Measurements from ENCODE around the gene BPTF.
"Not testable (repeated sequence)": the region's sequence is repeated elsewhere in the genome, so short reads cannot be mapped to it uniquely, and the experiment has no call there.

BPTF gene

GRCh38 chr17:67855504-67856324, 30.4 kb downstream of the BPTF start:
- Histone ChIP-seq H3K27ac (ENCODE audit: low read length) (no peak overlapping the region), H3K4me1 (ENCODE audit: control insufficient read depth in 1 of 2, insufficient read depth in 2 of 2, low read length in 2 of 2) (peaks cover 6% of the 10 kb centered on the region in 2 donors), H3K36me3 (ENCODE audit: control insufficient read depth in 1 of 2, insufficient read depth in 2 of 2, low read length in 2 of 2) (peaks cover 5 to 10% of the 10 kb centered on the region in 2 donors), H3K9me3 (ENCODE audit: control insufficient read depth in 1 of 2, low read length in 2 of 2) (no peaks in the 10 kb centered on the region), H3K27me3 (ENCODE audit: low read depth, low read length) (no peaks in the 10 kb centered on the region), H3K4me3 (ENCODE audit: low read depth in 1 of 2, low read length in 2 of 2) (peak overlapping the region in 1 of 2 donors; percentile 18)

GRCh38 chr17:67856402-67856801, 31.1 kb downstream of the BPTF start:
- H3K4me3 ChIP-seq (ENCODE audit: low read depth in 1 of 2, low read length in 2 of 2); H3K36me3 ChIP-seq (ENCODE audit: control insufficient read depth in 1 of 2, insufficient read depth in 2 of 2, low read length in 2 of 2); H3K27ac ChIP-seq (ENCODE audit: low read length): not testable (repeated sequence)

GRCh38 chr17:67862614-67863217, 37.4 kb downstream of the BPTF start:
- peaks cover 0 to 3% of the 10 kb centered on the region in 2 donors for H3K4me1 ChIP-seq (ENCODE audit: control insufficient read depth in 1 of 2, insufficient read depth in 2 of 2, low read length in 2 of 2)
- H3K27me3 ChIP-seq (ENCODE audit: low read depth, low read length) = no peaks in the 10 kb centered on the region
- peaks cover 3 to 4% of the 10 kb centered on the region in 2 donors for H3K36me3 ChIP-seq (ENCODE audit: control insufficient read depth in 1 of 2, insufficient read depth in 2 of 2, low read length in 2 of 2)
- H3K27ac ChIP-seq (ENCODE audit: low read length) = no peak overlapping the region
- no peaks in the 10 kb centered on the region for H3K9me3 ChIP-seq (ENCODE audit: control insufficient read depth in 1 of 2, low read length in 2 of 2)
- no peak overlapping the region for H3K4me3 ChIP-seq (ENCODE audit: low read depth in 1 of 2, low read length in 2 of 2)

More at GRCh38 chr17:67856402-67856801, 31.1 kb downstream of the BPTF start:
- not testable (repeated sequence) for H3K4me1 ChIP-seq (ENCODE audit: control insufficient read depth in 1 of 2, insufficient read depth in 2 of 2, low read length in 2 of 2); H3K9me3 ChIP-seq (ENCODE audit: control insufficient read depth in 1 of 2, low read length in 2 of 2); H3K27me3 ChIP-seq (ENCODE audit: low read depth, low read length)

- H3K27me3 ChIP-seq (ENCODE audit: low read depth, low read length) = no peaks in the 10 kb centered on the region
- H3K36me3 ChIP-seq (ENCODE audit: control insufficient read depth in 1 of 2, insufficient read depth in 2 of 2, low read length in 2 of 2) = peaks cover 3 to 5% of the 10 kb centered on the region in 2 donors
- no peaks in the 10 kb centered on the region for H3K9me3 ChIP-seq (ENCODE audit: control insufficient read depth in 1 of 2, low read length in 2 of 2)
- H3K4me3 ChIP-seq (ENCODE audit: low read depth in 1 of 2, low read length in 2 of 2) = no peak overlapping the region
- H3K4me1 ChIP-seq (ENCODE audit: control insufficient read depth in 1 of 2, insufficient read depth in 2 of 2, low read length in 2 of 2) = no peaks in the 10 kb centered on the region
- no peak overlapping the region for H3K27ac ChIP-seq (ENCODE audit: low read length)
Measured at GRCh38 chr17:67863624-67864247, 38.4 kb downstream of the BPTF start.

- Histone ChIP-seq H3K27ac (ENCODE audit: low read length) (no peak overlapping the region), H3K36me3 (ENCODE audit: control insufficient read depth in 1 of 2, insufficient read depth in 2 of 2, low read length in 2 of 2) (peaks cover 3 to 5% of the 10 kb centered on the region in 2 donors), H3K4me1 (ENCODE audit: control insufficient read depth in 1 of 2, insufficient read depth in 2 of 2, low read length in 2 of 2) (no peaks in the 10 kb centered on the region), H3K9me3 (ENCODE audit: control insufficient read depth in 1 of 2, low read length in 2 of 2) (no peaks in the 10 kb centered on the region), H3K4me3 (ENCODE audit: low read depth in 1 of 2, low read length in 2 of 2) (no peak overlapping the region), H3K27me3 (ENCODE audit: low read depth, low read length) (no peaks in the 10 kb centered on the region)
Measured at GRCh38 chr17:67865438-67865837, 40.1 kb downstream of the BPTF start.

GRCh38 chr17:67867591-67867990, 42.3 kb downstream of the BPTF start:
- Histone ChIP-seq H3K4me1 (ENCODE audit: control insufficient read depth in 1 of 2, insufficient read depth in 2 of 2, low read length in 2 of 2) (no peaks in the 10 kb centered on the region), H3K36me3 (ENCODE audit: control insufficient read depth in 1 of 2, insufficient read depth in 2 of 2, low read length in 2 of 2) (peaks cover 3 to 5% of the 10 kb centered on the region in 2 donors), H3K9me3 (ENCODE audit: control insufficient read depth in 1 of 2, low read length in 2 of 2) (no peaks in the 10 kb centered on the region), H3K4me3 (ENCODE audit: low read depth in 1 of 2, low read length in 2 of 2) (no peak overlapping the region), H3K27ac (ENCODE audit: low read length) (no peak overlapping the region), H3K27me3 (ENCODE audit: low read depth, low read length) (no peaks in the 10 kb centered on the region)

GRCh38 chr17:67868176-67868575, 42.9 kb downstream of the BPTF start:
- Histone ChIP-seq H3K4me1 (ENCODE audit: control insufficient read depth in 1 of 2, insufficient read depth in 2 of 2, low read length in 2 of 2) (no peaks in the 10 kb centered on the region), H3K27me3 (ENCODE audit: low read depth, low read length) (no peaks in the 10 kb centered on the region), H3K9me3 (ENCODE audit: control insufficient read depth in 1 of 2, low read length in 2 of 2) (no peaks in the 10 kb centered on the region), H3K27ac (ENCODE audit: low read length) (no peak overlapping the region), H3K4me3 (ENCODE audit: low read depth in 1 of 2, low read length in 2 of 2) (no peak overlapping the region), H3K36me3 (ENCODE audit: control insufficient read depth in 1 of 2, insufficient read depth in 2 of 2, low read length in 2 of 2) (peaks cover 3 to 5% of the 10 kb centered on the region in 2 donors)

- no peaks in the 10 kb centered on the region for H3K27me3 ChIP-seq (ENCODE audit: low read depth, low read length)
- H3K4me1 ChIP-seq (ENCODE audit: control insufficient read depth in 1 of 2, insufficient read depth in 2 of 2, low read length in 2 of 2) = no peaks in the 10 kb centered on the region
- peaks cover 12 to 26% of the 10 kb centered on the region in 2 donors for H3K36me3 ChIP-seq (ENCODE audit: control insufficient read depth in 1 of 2, insufficient read depth in 2 of 2, low read length in 2 of 2)
- H3K27ac ChIP-seq (ENCODE audit: low read length) = no peak overlapping the region
- H3K9me3 ChIP-seq (ENCODE audit: control insufficient read depth in 1 of 2, low read length in 2 of 2) = no peaks in the 10 kb centered on the region
- H3K4me3 ChIP-seq (ENCODE audit: low read depth in 1 of 2, low read length in 2 of 2) = no peak overlapping the region
Measured at GRCh38 chr17:67879662-67880061, 54.4 kb downstream of the BPTF start.

- Histone ChIP-seq H3K27ac (ENCODE audit: low read length) (no peak overlapping the region), H3K36me3 (ENCODE audit: control insufficient read depth in 1 of 2, insufficient read depth in 2 of 2, low read length in 2 of 2) (peaks cover 8 to 18% of the 10 kb centered on the region in 2 donors), H3K9me3 (ENCODE audit: control insufficient read depth in 1 of 2, low read length in 2 of 2) (no peaks in the 10 kb centered on the region), H3K4me3 (ENCODE audit: low read depth in 1 of 2, low read length in 2 of 2) (no peak overlapping the region), H3K4me1 (ENCODE audit: control insufficient read depth in 1 of 2, insufficient read depth in 2 of 2, low read length in 2 of 2) (no peaks in the 10 kb centered on the region), H3K27me3 (ENCODE audit: low read depth, low read length) (no peaks in the 10 kb centered on the region)
Measured at GRCh38 chr17:67881083-67881482, 55.8 kb downstream of the BPTF start.

- Histone ChIP-seq H3K36me3 (ENCODE audit: control insufficient read depth in 1 of 2, insufficient read depth in 2 of 2, low read length in 2 of 2) (peaks cover 5 to 16% of the 10 kb centered on the region in 2 donors), H3K27ac (ENCODE audit: low read length) (no peak overlapping the region), H3K4me3 (ENCODE audit: low read depth in 1 of 2, low read length in 2 of 2) (no peak overlapping the region), H3K9me3 (ENCODE audit: control insufficient read depth in 1 of 2, low read length in 2 of 2) (no peaks in the 10 kb centered on the region), H3K27me3 (ENCODE audit: low read depth, low read length) (no peaks in the 10 kb centered on the region), H3K4me1 (ENCODE audit: control insufficient read depth in 1 of 2, insufficient read depth in 2 of 2, low read length in 2 of 2) (no peaks in the 10 kb centered on the region)
Measured at GRCh38 chr17:67884741-67885140, 59.4 kb downstream of the BPTF start.

GRCh38 chr17:67891481-67892119, 66.3 kb downstream of the BPTF start:
- no peak overlapping the region for H3K27ac ChIP-seq (ENCODE audit: low read length)
- H3K4me3 ChIP-seq (ENCODE audit: low read depth in 1 of 2, low read length in 2 of 2) = no peak overlapping the region
- H3K36me3 ChIP-seq (ENCODE audit: control insufficient read depth in 1 of 2, insufficient read depth in 2 of 2, low read length in 2 of 2) = peaks cover 37 to 41% of the 10 kb centered on the region in 2 donors
- no peaks in the 10 kb centered on the region for H3K9me3 ChIP-seq (ENCODE audit: control insufficient read depth in 1 of 2, low read length in 2 of 2)
- no peaks in the 10 kb centered on the region for H3K27me3 ChIP-seq (ENCODE audit: low read depth, low read length)
- no peaks in the 10 kb centered on the region for H3K4me1 ChIP-seq (ENCODE audit: control insufficient read depth in 1 of 2, insufficient read depth in 2 of 2, low read length in 2 of 2)
